Neural cell (in vitro differentiated cells): ENCODE data around the gene ARHGAP45. TPM values are rescaled to one million over a fixed set of nuclear protein-coding genes. Genes with fewer than 3 reads are reported as not detected.

Experiments
- H2AFZ ChIP-seq: fragments of 200-600, 300-800 bp; sonication (generic), shearing (Covaris generic); 2 replicates; pipeline ENCODE4 v1.6.0; 2014; ENCODE audit warnings: low read depth, mild to moderate bottlenecking, antibody characterized with exemption, low read length, moderate library complexity
- H3F3A ChIP-seq: fragments of 200-600 bp; shearing (Covaris generic); 2 replicates; pipeline ENCODE4 v1.6.1; 2016; ENCODE audit warnings: mild to moderate bottlenecking, moderate library complexity, mixed read lengths, antibody characterized with exemption, low read length; ENCODE audit not compliant: insufficient read depth, poor library complexity, severe bottlenecking
- H3K27ac ChIP-seq: fragments of 200-600, 300-800 bp; sonication (generic), shearing (Covaris generic); 2 replicates; pipeline ENCODE4 v1.5.1; 2014; ENCODE audit warnings: mild to moderate bottlenecking, low read length, moderate library complexity
- H3K27me3 ChIP-seq: fragments of 300-800, 200-600 bp; sonication (generic), shearing (Covaris generic); 2 replicates; pipeline ENCODE4 v1.6.0; 2014; ENCODE audit warnings: mild to moderate bottlenecking, low read depth, low read length, moderate library complexity; ENCODE audit not compliant: insufficient read depth
- H3K36me3 ChIP-seq: fragments of 300-800, 200-600 bp; sonication (generic), shearing (Covaris generic); 2 replicates; pipeline ENCODE4 v1.5.1; 2014; ENCODE audit warnings: mild to moderate bottlenecking, antibody characterized with exemption, low read length, moderate library complexity; ENCODE audit not compliant: insufficient read depth
- H3K4me2 ChIP-seq: fragments of 300-800, 200-600 bp; sonication (generic), shearing (Covaris generic); 2 replicates; pipeline ENCODE4 v1.6.0; 2014; ENCODE audit warnings: mild to moderate bottlenecking, low read length
- H3K4me3 ChIP-seq: fragments of 300-800, 200-600 bp; sonication (generic), shearing (Covaris generic); 2 replicates; pipeline ENCODE4 v1.5.1; 2014; ENCODE audit warnings: mild to moderate bottlenecking, low read length, moderate library complexity
- H3K79me2 ChIP-seq: fragments of 200-600 bp; shearing (Covaris generic); replicated peaks from 2 replicates; pipeline ENCODE4 v1.6.0; 2014; ENCODE audit warnings: mild to moderate bottlenecking, low read length, moderate library complexity; ENCODE audit not compliant: insufficient read depth
- H3K9ac ChIP-seq: fragments of 300-800, 200-600 bp; sonication (generic), shearing (Covaris generic); 2 replicates; pipeline ENCODE4 v1.6.1; 2016; ENCODE audit warnings: mild to moderate bottlenecking, low read length, mixed read lengths
- H3K9me2 ChIP-seq: fragments of 200-600 bp; shearing (Covaris generic); 2 replicates; pipeline ENCODE4 v1.6.1; 2016; ENCODE audit warnings: mild to moderate bottlenecking, low read length, mixed read lengths; ENCODE audit not compliant: insufficient read depth
- H3K9me3 ChIP-seq: fragments of 200-600, 300-800 bp; sonication (generic), shearing (Covaris generic); 2 replicates; pipeline ENCODE4 v1.6.1; 2016; ENCODE audit warnings: mild to moderate bottlenecking, mixed run types, low read length, moderate library complexity, mixed read lengths
- H4K20me1 ChIP-seq: fragments of 200-600 bp; shearing (Covaris generic); 2 replicates; pipeline ENCODE4 v1.6.1; 2016; ENCODE audit warnings: mild to moderate bottlenecking, mixed run types; ENCODE audit not compliant: insufficient read depth
- EP300 ChIP-seq: fragments of 450-650 bp; conservative IDR thresholded peaks from 2 replicates; pipeline ENCODE4 v1.6.1; 2014; ENCODE audit warnings: antibody characterized with exemption, mild to moderate bottlenecking, moderate library complexity; ENCODE audit not compliant: poor library complexity, severe bottlenecking
- EZH2 ChIP-seq: fragments of 200-600, 300-800 bp; shearing (Covaris generic), sonication (generic); IDR thresholded peaks from 2 replicates; pipeline ENCODE4 v1.6.1; 2014; ENCODE audit warnings: antibody characterized with exemption, low read length, borderline replicate concordance, mild to moderate bottlenecking; ENCODE audit not compliant: insufficient read depth, poor library complexity, severe bottlenecking
- MXI1 ChIP-seq: fragments of 450-650 bp; conservative IDR thresholded peaks from 2 replicates; pipeline ENCODE4 v1.6.1; 2014; ENCODE audit warnings: antibody characterized with exemption, mild to moderate bottlenecking; ENCODE audit not compliant: poor library complexity, severe bottlenecking
- POLR2AphosphoS5 ChIP-seq: IDR thresholded peaks from 2 replicates; pipeline ENCODE4 v1.6.1; 2012
- RAD21 ChIP-seq: fragments of 450-650 bp; conservative IDR thresholded peaks from 2 replicates; pipeline ENCODE4 v1.6.1; 2014; ENCODE audit warnings: antibody characterized with exemption, mild to moderate bottlenecking, moderate library complexity
- SMC3 ChIP-seq: fragments of 450-650 bp; conservative IDR thresholded peaks from 2 replicates; pipeline ENCODE4 v1.6.1; 2014; ENCODE audit warnings: antibody characterized with exemption, mild to moderate bottlenecking, moderate library complexity; ENCODE audit not compliant: poor library complexity
- TAF1 ChIP-seq: IDR thresholded peaks from 2 replicates; pipeline ENCODE4 v1.6.1; 2012; ENCODE audit warnings: low read depth
- polyA plus RNA-seq: library from polyadenylated mRNA; depleted of rRNA; stranded (reverse); fragments of >200 nt; gene quantifications from 2 replicates; pipeline ENCODE4 v1.2.3, GENCODE V29; 2014
- TF ChIP-seq, protein P1 (sequence below): fragments of 450-650 bp; IDR thresholded peaks from 2 replicates; pipeline ENCODE4 v1.5.1; 2014; ENCODE audit warnings: antibody characterized with exemption, mild to moderate bottlenecking, moderate library complexity; ENCODE audit not compliant: poor library complexity, severe bottlenecking
- TF ChIP-seq, protein P2 (sequence below): IDR thresholded peaks from 2 replicates; pipeline ENCODE4 v1.6.1; 2012; ENCODE audit warnings: borderline replicate concordance

The ARHGAP45 gene
- polyA plus RNA-seq, 1 donor from 2014 or later = 3.3 TPM

DNA sequence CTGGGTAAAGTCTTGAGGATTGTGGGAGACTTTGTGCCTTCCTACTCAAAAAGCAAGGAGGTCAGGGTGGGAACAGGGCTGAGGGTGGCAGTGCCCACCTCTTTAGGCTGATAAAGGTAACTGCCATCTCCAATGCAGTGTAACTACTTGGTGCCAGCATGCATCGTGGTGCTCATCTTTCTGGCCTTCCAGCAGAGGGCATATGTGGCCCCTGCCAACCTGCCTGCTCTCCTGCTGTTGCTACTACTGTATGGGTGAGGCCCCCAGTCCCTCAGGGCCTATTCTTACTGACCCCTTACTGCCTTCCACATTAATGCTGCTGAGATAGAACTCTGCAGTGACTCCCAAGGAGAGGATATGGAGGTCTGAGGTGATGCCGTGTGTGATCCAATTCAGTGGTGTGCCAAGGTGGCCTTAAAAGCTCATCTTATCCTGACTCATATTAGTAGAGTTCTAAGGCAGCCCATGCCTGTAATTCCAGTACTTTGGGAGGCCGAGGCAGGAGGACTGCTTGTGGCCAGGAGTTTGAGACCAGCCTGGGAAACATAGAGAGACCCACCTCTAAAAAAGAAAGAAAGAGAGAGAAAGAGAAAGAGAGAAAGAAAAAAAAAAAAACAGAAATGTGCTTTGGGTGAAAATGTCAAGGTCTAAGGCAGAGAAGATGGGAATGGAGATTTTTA is 9.7 kb upstream of the ARHGAP45 start:
- Histone ChIP-seq H3K27me3 (no peaks in the 10 kb centered on the region), H3K27ac (no peak overlapping the region), H3K36me3 (peaks cover 12% of the 10 kb centered on the region), H3K4me2 (no peak overlapping the region), H4K20me1 (no peaks in the 10 kb centered on the region), H3F3A (no peaks in the 10 kb centered on the region), H3K9me3 (peaks cover 28% of the 10 kb centered on the region), H3K79me2 (no peaks in the 10 kb centered on the region), H3K9ac (no peak overlapping the region), H3K4me3 (no peak overlapping the region), H3K9me2 (no peaks in the 10 kb centered on the region), H2AFZ (no peak overlapping the region)
- TF ChIP-seq TAF1 = no peak
- no peak for TF ChIP-seq SMC3
- TF ChIP-seq RAD21 = no peak
- TF ChIP-seq, protein P1, sequence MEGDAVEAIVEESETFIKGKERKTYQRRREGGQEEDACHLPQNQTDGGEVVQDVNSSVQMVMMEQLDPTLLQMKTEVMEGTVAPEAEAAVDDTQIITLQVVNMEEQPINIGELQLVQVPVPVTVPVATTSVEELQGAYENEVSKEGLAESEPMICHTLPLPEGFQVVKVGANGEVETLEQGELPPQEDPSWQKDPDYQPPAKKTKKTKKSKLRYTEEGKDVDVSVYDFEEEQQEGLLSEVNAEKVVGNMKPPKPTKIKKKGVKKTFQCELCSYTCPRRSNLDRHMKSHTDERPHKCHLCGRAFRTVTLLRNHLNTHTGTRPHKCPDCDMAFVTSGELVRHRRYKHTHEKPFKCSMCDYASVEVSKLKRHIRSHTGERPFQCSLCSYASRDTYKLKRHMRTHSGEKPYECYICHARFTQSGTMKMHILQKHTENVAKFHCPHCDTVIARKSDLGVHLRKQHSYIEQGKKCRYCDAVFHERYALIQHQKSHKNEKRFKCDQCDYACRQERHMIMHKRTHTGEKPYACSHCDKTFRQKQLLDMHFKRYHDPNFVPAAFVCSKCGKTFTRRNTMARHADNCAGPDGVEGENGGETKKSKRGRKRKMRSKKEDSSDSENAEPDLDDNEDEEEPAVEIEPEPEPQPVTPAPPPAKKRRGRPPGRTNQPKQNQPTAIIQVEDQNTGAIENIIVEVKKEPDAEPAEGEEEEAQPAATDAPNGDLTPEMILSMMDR = no peak
- TF ChIP-seq EZH2 = no peak
- TF ChIP-seq EP300 = no peak
- TF ChIP-seq POLR2AphosphoS5 = no peak
- TF ChIP-seq, protein P2, sequence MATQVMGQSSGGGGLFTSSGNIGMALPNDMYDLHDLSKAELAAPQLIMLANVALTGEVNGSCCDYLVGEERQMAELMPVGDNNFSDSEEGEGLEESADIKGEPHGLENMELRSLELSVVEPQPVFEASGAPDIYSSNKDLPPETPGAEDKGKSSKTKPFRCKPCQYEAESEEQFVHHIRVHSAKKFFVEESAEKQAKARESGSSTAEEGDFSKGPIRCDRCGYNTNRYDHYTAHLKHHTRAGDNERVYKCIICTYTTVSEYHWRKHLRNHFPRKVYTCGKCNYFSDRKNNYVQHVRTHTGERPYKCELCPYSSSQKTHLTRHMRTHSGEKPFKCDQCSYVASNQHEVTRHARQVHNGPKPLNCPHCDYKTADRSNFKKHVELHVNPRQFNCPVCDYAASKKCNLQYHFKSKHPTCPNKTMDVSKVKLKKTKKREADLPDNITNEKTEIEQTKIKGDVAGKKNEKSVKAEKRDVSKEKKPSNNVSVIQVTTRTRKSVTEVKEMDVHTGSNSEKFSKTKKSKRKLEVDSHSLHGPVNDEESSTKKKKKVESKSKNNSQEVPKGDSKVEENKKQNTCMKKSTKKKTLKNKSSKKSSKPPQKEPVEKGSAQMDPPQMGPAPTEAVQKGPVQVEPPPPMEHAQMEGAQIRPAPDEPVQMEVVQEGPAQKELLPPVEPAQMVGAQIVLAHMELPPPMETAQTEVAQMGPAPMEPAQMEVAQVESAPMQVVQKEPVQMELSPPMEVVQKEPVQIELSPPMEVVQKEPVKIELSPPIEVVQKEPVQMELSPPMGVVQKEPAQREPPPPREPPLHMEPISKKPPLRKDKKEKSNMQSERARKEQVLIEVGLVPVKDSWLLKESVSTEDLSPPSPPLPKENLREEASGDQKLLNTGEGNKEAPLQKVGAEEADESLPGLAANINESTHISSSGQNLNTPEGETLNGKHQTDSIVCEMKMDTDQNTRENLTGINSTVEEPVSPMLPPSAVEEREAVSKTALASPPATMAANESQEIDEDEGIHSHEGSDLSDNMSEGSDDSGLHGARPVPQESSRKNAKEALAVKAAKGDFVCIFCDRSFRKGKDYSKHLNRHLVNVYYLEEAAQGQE = no peak
- TF ChIP-seq MXI1 = no peak

GRCh38 chr19:1058112-1058511 is 8.9 kb upstream of the ARHGAP45 start:
- Histone ChIP-seq H3K79me2 (no peaks in the 10 kb centered on the region), H3K9me3 (peaks cover 28% of the 10 kb centered on the region), H3K4me3 (no peak overlapping the region), H3K27ac (no peak overlapping the region), H3K27me3 (no peaks in the 10 kb centered on the region), H3K4me2 (no peak overlapping the region), H3F3A (no peaks in the 10 kb centered on the region), H2AFZ (no peak overlapping the region), H3K9me2 (no peaks in the 10 kb centered on the region), H4K20me1 (no peaks in the 10 kb centered on the region), H3K9ac (no peak overlapping the region), H3K36me3 (peaks cover 12% of the 10 kb centered on the region)
- TF ChIP-seq MXI1 (no peak), POLR2AphosphoS5 (no peak), EZH2 (no peak), RAD21 (no peak)
- TF ChIP-seq, protein P1 = no peak
